Measurements from ENCODE around the gene LGALSL. TPM values are rescaled to one million over a fixed set of nuclear protein-coding genes. Genes with fewer than 3 reads are reported as not detected.

LGALSL gene
- total and polyA plus RNA-seq, 2 donors (not counting 1 experiment from before 2014, with no cell fraction given), result 0.40 to 1.8 TPM

DNA sequence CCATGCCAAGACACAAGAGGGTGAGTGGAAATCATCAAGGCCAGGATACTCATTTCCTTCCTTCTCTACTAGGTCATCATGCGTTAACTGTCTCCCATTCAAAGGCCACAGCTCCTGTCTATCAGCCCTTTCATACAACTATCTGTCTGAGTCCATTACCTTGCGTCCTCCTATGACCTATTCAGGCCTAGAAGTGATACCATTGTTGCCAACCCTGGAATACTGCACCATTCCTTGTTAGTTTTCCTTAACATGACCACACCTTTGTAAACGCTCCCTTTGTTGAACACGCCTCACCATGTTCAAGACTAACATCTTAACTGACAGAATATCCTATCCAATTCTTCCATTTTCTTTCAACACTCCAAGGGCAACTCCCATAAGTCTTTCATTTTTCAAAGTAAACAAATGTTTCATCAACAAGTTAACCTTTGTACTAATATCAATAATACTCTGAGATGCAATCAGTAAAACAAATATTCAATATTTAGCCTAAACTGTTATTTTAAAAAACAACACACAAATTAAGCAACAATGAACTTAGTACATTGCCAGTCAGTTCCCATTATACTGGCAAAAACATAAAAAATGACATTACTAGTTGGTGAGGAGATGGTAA, 19.8 kb upstream of the LGALSL start:
- Histone ChIP-seq H4K20me1 (ENCODE audit: control insufficient read depth, insufficient read depth, low read length, poor library complexity, severe bottlenecking) (no peaks in the 10 kb centered on the region), H3K4me1 (ENCODE audit: control insufficient read depth in 2 of 2, insufficient read depth in 2 of 2, low read length in 2 of 2) (no peaks in the 10 kb centered on the region), H3K4me2 (replicated peaks; ENCODE audit: low read depth, low read length, poor library complexity, severe bottlenecking) (no peak overlapping the region), H3K9ac (ENCODE audit: low read length) (no peak overlapping the region), H3K27ac (ENCODE audit: low read length in 2 of 2) (no peak overlapping the region), H3K4me3 (ENCODE audit: control extremely low read depth in 1 of 5, extremely low read depth in 1 of 5, insufficient read depth in 1 of 5, low read depth in 2 of 5, low read length in 4 of 5) (no peak overlapping the region), H2AFZ (ENCODE audit: insufficient read depth, low read depth, low read length, poor library complexity, severe bottlenecking) (no peak overlapping the region), H3K27me3 (replicated peaks in 1 of 4; ENCODE audit: control extremely low read depth in 1 of 4, control insufficient read depth in 3 of 4, insufficient read depth in 4 of 4, low read length in 3 of 4) (no peaks in the 10 kb centered on the region), H3K79me2 (ENCODE audit: control insufficient read depth, insufficient read depth, low read length) (no peaks in the 10 kb centered on the region), H3K9me3 (ENCODE audit: control extremely low read depth in 1 of 3, control insufficient read depth in 2 of 3, insufficient read depth in 1 of 3, low read length in 2 of 3) (no peaks in the 10 kb centered on the region), H3K36me3 (replicated peaks in 1 of 2; ENCODE audit: control extremely low read depth in 1 of 2, control insufficient read depth in 1 of 2, extremely low read depth in 1 of 2, insufficient read depth in 2 of 2, low read length in 1 of 2) (no peaks in the 10 kb centered on the region)
- no peaks in the 10 kb centered on the region for H3K9me3 Mint-ChIP-seq (ENCODE audit: insufficient read depth)
- no peak overlapping the region for H3K27ac Mint-ChIP-seq
- intact Hi-C loops (cut with micrococcal nuclease), result no loop called here
- POLR2A ChIA-PET, result no interaction called here
- no peak for DNase-seq
- H3K4me1 Mint-ChIP-seq, result no peaks in the 10 kb centered on the region
- no peak for ATAC-seq (ENCODE audit: low read depth)
- WGBS (ENCODE audit: insufficient coverage), result 94% methylated on average over 4 of the region's 4 CpGs
- no peak for TF ChIP-seq EZH2 (IDR thresholded peaks at IDR 0.05; ENCODE audit: borderline replicate concordance, insufficient read depth, low read depth, low read length, poor library complexity, severe bottlenecking)
- TF ChIP-seq, protein P1, sequence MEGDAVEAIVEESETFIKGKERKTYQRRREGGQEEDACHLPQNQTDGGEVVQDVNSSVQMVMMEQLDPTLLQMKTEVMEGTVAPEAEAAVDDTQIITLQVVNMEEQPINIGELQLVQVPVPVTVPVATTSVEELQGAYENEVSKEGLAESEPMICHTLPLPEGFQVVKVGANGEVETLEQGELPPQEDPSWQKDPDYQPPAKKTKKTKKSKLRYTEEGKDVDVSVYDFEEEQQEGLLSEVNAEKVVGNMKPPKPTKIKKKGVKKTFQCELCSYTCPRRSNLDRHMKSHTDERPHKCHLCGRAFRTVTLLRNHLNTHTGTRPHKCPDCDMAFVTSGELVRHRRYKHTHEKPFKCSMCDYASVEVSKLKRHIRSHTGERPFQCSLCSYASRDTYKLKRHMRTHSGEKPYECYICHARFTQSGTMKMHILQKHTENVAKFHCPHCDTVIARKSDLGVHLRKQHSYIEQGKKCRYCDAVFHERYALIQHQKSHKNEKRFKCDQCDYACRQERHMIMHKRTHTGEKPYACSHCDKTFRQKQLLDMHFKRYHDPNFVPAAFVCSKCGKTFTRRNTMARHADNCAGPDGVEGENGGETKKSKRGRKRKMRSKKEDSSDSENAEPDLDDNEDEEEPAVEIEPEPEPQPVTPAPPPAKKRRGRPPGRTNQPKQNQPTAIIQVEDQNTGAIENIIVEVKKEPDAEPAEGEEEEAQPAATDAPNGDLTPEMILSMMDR (IDR thresholded peaks at IDR 0.05), result no peak
- peaks cover 34% of the 10 kb centered on the region for H3K27me3 Mint-ChIP-seq
- CTCF ChIA-PET, result no interaction called here
- no peak overlapping the region for H3K4me3 Mint-ChIP-seq

DNA sequence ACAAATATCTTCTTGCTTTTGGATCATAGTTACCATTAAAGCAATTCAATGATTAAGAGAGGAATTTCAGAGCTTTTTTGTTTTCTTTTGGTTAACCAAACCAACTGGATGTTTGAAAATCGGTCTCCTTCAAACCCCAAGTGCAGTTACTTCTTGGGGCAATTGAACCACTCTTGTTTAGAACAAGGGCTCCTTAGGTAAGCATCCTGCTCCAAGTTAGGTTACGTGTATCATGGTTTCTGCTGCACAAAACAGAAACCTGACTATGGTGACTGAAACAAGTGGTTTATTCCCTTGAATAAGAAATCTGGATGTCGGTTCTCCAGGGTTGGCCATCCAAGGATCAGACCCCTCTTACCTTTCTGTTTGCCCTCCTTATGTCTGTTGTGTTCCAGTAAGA, 16.1 kb upstream of the LGALSL start:
- H3K27me3 Mint-ChIP-seq, result peaks cover 40% of the 10 kb centered on the region
- Histone ChIP-seq H3K27ac (ENCODE audit: low read length in 2 of 2) (no peak overlapping the region), H3K9ac (ENCODE audit: low read length) (no peak overlapping the region), H3K4me2 (replicated peaks; ENCODE audit: low read depth, low read length, poor library complexity, severe bottlenecking) (no peak overlapping the region), H3K36me3 (replicated peaks in 1 of 2; ENCODE audit: control extremely low read depth in 1 of 2, control insufficient read depth in 1 of 2, extremely low read depth in 1 of 2, insufficient read depth in 2 of 2, low read length in 1 of 2) (no peaks in the 10 kb centered on the region), H3K9me3 (ENCODE audit: control extremely low read depth in 1 of 3, control insufficient read depth in 2 of 3, insufficient read depth in 1 of 3, low read length in 2 of 3) (no peaks in the 10 kb centered on the region), H3K27me3 (replicated peaks in 1 of 4; ENCODE audit: control extremely low read depth in 1 of 4, control insufficient read depth in 3 of 4, insufficient read depth in 4 of 4, low read length in 3 of 4) (peaks cover 0 to 3% (median 0%) of the 10 kb centered on the region in 4 experiments), H3K79me2 (ENCODE audit: control insufficient read depth, insufficient read depth, low read length) (no peaks in the 10 kb centered on the region), H3K4me3 (ENCODE audit: control extremely low read depth in 1 of 5, extremely low read depth in 1 of 5, insufficient read depth in 1 of 5, low read depth in 2 of 5, low read length in 4 of 5) (no peak overlapping the region), H2AFZ (ENCODE audit: insufficient read depth, low read depth, low read length, poor library complexity, severe bottlenecking) (no peak overlapping the region), H3K4me1 (ENCODE audit: control insufficient read depth in 2 of 2, insufficient read depth in 2 of 2, low read length in 2 of 2) (no peaks in the 10 kb centered on the region), H4K20me1 (ENCODE audit: control insufficient read depth, insufficient read depth, low read length, poor library complexity, severe bottlenecking) (no peaks in the 10 kb centered on the region)
- CTCF ChIA-PET, result no interaction called here
- DNase-seq (no peak), ATAC-seq (ENCODE audit: low read depth) (no peak)
- 87% methylated on average over 2 of the region's 3 CpGs for WGBS (ENCODE audit: insufficient coverage)
- POLR2A ChIA-PET, result no interaction called here
- no peak overlapping the region for H3K4me3 Mint-ChIP-seq
- no peaks in the 10 kb centered on the region for H3K9me3 Mint-ChIP-seq (ENCODE audit: insufficient read depth)
- TF ChIP-seq EZH2 (IDR thresholded peaks at IDR 0.05; ENCODE audit: borderline replicate concordance, insufficient read depth, low read depth, low read length, poor library complexity, severe bottlenecking), result no peak
- TF ChIP-seq, protein P1 (IDR thresholded peaks at IDR 0.05), result no peak
- intact Hi-C loops (cut with micrococcal nuclease), result no loop called here
- H3K27ac Mint-ChIP-seq, result no peak overlapping the region
- no peaks in the 10 kb centered on the region for H3K4me1 Mint-ChIP-seq
